22Rv1 (cell line): ENCODE measurements around the gene DPAGT1.

Source experiments
- H3K27ac ChIP-seq: fragments of 450-650 bp; 2 replicates; pipeline ENCODE4 v1.5.1; 2017
- CTCF ChIP-seq: fragments of 450-650 bp; IDR thresholded peaks from 2 replicates; pipeline ENCODE4 v1.5.1; 2017; ENCODE audit warnings: mild to moderate bottlenecking
- ZFX ChIP-seq: fragments of 450-650 bp; IDR thresholded peaks from 2 replicates; pipeline ENCODE4 v1.6.1; 2017; ENCODE audit warnings: antibody characterized with exemption, borderline replicate concordance

Gene DPAGT1

GRCh38 chr11:119118946-119119345 lies 17.3 kb upstream of the DPAGT1 start:
- peak overlapping the region; percentile 74 for H3K27ac ChIP-seq
- TF ChIP-seq CTCF, result no peak
- no peak for TF ChIP-seq ZFX

GRCh38 chr11:119118227-119118626 lies 16.6 kb upstream of the DPAGT1 start:
- peak overlapping the region; percentile 74; the same call in 1 of the 2 replicates for H3K27ac ChIP-seq
- no peak for TF ChIP-seq CTCF
- TF ChIP-seq ZFX, result no peak

GRCh38 chr11:119117004-119117706 lies 15.5 kb upstream of the DPAGT1 start:
- H3K27ac ChIP-seq, result no peak overlapping the region
- TF ChIP-seq CTCF, result no peak
- no peak for TF ChIP-seq ZFX

- H3K27ac ChIP-seq, result no peak overlapping the region
- TF ChIP-seq CTCF (no peak), ZFX (no peak)
These were observed 14.9 kb upstream of the DPAGT1 start for GRCh38 chr11:119116601-119117000.

GRCh38 chr11:119116235-119116594 lies 14.6 kb upstream of the DPAGT1 start:
- no peak overlapping the region for H3K27ac ChIP-seq
- no peak for TF ChIP-seq ZFX
- TF ChIP-seq CTCF, result no peak

- H3K27ac ChIP-seq, result no peak overlapping the region
- no peak for TF ChIP-seq ZFX
- TF ChIP-seq CTCF, result no peak
These were observed 14.0 kb upstream of the DPAGT1 start for GRCh38 chr11:119115484-119116234.

GRCh38 chr11:119114351-119114750 lies 12.7 kb upstream of the DPAGT1 start:
- H3K27ac ChIP-seq, result no peak overlapping the region
- no peak for TF ChIP-seq CTCF
- no peak for TF ChIP-seq ZFX
